ENCODE data around the gene SSR1. TPM values are rescaled to one million over a fixed set of nuclear protein-coding genes. Genes with fewer than 3 reads are reported as not detected.

The SSR1 gene
- total RNA-seq, 4 donors from 2014 or later, result 55.9 to 113 (median 74.8) TPM

- H3K9me3 ChIP-seq, result no peaks in the 10 kb centered on the region
- H3K27ac ChIP-seq, result no peak overlapping the region
- no peak overlapping the region for H3K4me3 ChIP-seq (replicated peaks in 1 of 3)
- H3K4me1 ChIP-seq, result peaks cover 0 to 10% of the 10 kb centered on the region in 2 donors
- H3K27me3 ChIP-seq, result no peaks in the 10 kb centered on the region
- H3K36me3 ChIP-seq, result peaks cover 31 to 34% of the 10 kb centered on the region in 2 donors
- DNase-seq, result no peak
- no peak for TF ChIP-seq CTCF (IDR thresholded peaks at IDR 0.05)
- no peak for TF ChIP-seq POLR2A (IDR thresholded peaks at IDR 0.05)
- 80 to 82% methylated on average over 9 of the region's 9 CpGs for WGBS, 2 donors
- intact Hi-C loops (cut with DNase I), result no loop called here
Measured at GRCh38 chr6:7224731-7225130, 88.3 kb downstream of the SSR1 start.

GRCh38 chr6:7222197-7222596 lies 90.8 kb downstream of the SSR1 start:
- H3K27ac ChIP-seq, result peak overlapping the region in 1 of 3 donors; percentile 50
- no peak for TF ChIP-seq CTCF (IDR thresholded peaks at IDR 0.05)
- TF ChIP-seq POLR2A (IDR thresholded peaks at IDR 0.05), result no peak
- no peak for DNase-seq
- peaks cover 15 to 18% of the 10 kb centered on the region in 2 donors for H3K36me3 ChIP-seq
- H3K9me3 ChIP-seq, result no peaks in the 10 kb centered on the region
- intact Hi-C loops (cut with DNase I), result no loop called here
- no peak overlapping the region for H3K4me3 ChIP-seq (replicated peaks in 1 of 3)
- no peaks in the 10 kb centered on the region for H3K27me3 ChIP-seq
- peaks cover 2 to 24% of the 10 kb centered on the region in 2 donors for H3K4me1 ChIP-seq
- WGBS, 2 donors, result 91% methylated on average over 5 of the region's 5 CpGs

- Histone ChIP-seq H3K36me3 (peaks cover 9 to 18% of the 10 kb centered on the region in 2 donors), H3K27ac (peak overlapping the region in 2 of 3 donors; percentile 26 to 62)
- WGBS, 2 donors, result 75 to 83% methylated on average over 6 of the region's 6 CpGs
Measured at GRCh38 chr6:7219310-7219709, 93.7 kb downstream of the SSR1 start.

GRCh38 chr6:7218406-7218988 lies 94.5 kb downstream of the SSR1 start:
- peaks cover 17 to 26% of the 10 kb centered on the region in 2 donors for H3K36me3 ChIP-seq
- H3K27me3 ChIP-seq, result no peaks in the 10 kb centered on the region
- peaks cover 8 to 24% of the 10 kb centered on the region in 2 donors for H3K4me1 ChIP-seq
- peak overlapping the region in 1 of 3 donors; percentile 8 for H3K27ac ChIP-seq
- H3K9me3 ChIP-seq, result no peaks in the 10 kb centered on the region
- H3K4me3 ChIP-seq (replicated peaks in 1 of 3), result no peak overlapping the region
- intact Hi-C loops (cut with DNase I), result no loop called here
- DNase-seq, result no peak
- 86 to 94% methylated on average over 2 of the region's 2 CpGs for WGBS, 2 donors
- TF ChIP-seq CTCF (IDR thresholded peaks at IDR 0.05) (no peak), POLR2A (IDR thresholded peaks at IDR 0.05) (no peak)

More at GRCh38 chr6:7219310-7219709, 93.7 kb downstream of the SSR1 start:
- Histone ChIP-seq H3K9me3 (no peaks in the 10 kb centered on the region), H3K4me3 (replicated peaks in 1 of 3) (no peak overlapping the region), H3K4me1 (peaks cover 8 to 24% of the 10 kb centered on the region in 2 donors), H3K27me3 (no peaks in the 10 kb centered on the region)
- TF ChIP-seq POLR2A (IDR thresholded peaks at IDR 0.05), result no peak
- no peak for TF ChIP-seq CTCF (IDR thresholded peaks at IDR 0.05)
- DNase-seq, result no peak
- intact Hi-C loops (cut with DNase I), result no loop called here

Other genes starting within 250 kb of the SSR1 start
- gene RREB1, start 205.2 kb downstream of the SSR1 start, total RNA-seq, result 10 to 100 TPM; 48.0 to 91.3 (median 57.1) TPM
- under 1 TPM in 1 of 4 donors, not detected in 3; 0.20 TPM for gene CAGE1, start 76.5 kb upstream of the SSR1 start, total RNA-seq
- gene RIOK1, start 76.6 kb upstream of the SSR1 start, total RNA-seq, result 10 to 100 TPM; 11.3 to 17.5 (median 15.8) TPM
- gene DSP, start 228.5 kb upstream of the SSR1 start, total RNA-seq, result 100 to 1,000 TPM; 122 to 176 (median 145) TPM

All from thyroid gland (tissue), 4 donors.